Stimulated activated CD4-positive, alpha-beta T cell treated with anti-CD3 and anti-CD28 coated beads, Interleukin-12 subunit alpha, Interleukin-12 subunit beta, amount 100 ng/mL, for 48 hours (primary cell): ENCODE results near the gene CENPH.
"Not testable (repeated sequence)": the region's sequence is repeated elsewhere in the genome, so short reads cannot be mapped to it uniquely, and the experiment has no call there.

Experiments
- DNase-seq, 3 donors: peaks; one replicate each; pipeline ENCODE4 v3.0.0-alpha.2; 2020; ENCODE audit warnings: low read depth in 2 of 3, low spot score in 1 of 3

Gene CENPH, protein sequence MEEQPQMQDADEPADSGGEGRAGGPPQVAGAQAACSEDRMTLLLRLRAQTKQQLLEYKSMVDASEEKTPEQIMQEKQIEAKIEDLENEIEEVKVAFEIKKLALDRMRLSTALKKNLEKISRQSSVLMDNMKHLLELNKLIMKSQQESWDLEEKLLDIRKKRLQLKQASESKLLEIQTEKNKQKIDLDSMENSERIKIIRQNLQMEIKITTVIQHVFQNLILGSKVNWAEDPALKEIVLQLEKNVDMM

DNA sequence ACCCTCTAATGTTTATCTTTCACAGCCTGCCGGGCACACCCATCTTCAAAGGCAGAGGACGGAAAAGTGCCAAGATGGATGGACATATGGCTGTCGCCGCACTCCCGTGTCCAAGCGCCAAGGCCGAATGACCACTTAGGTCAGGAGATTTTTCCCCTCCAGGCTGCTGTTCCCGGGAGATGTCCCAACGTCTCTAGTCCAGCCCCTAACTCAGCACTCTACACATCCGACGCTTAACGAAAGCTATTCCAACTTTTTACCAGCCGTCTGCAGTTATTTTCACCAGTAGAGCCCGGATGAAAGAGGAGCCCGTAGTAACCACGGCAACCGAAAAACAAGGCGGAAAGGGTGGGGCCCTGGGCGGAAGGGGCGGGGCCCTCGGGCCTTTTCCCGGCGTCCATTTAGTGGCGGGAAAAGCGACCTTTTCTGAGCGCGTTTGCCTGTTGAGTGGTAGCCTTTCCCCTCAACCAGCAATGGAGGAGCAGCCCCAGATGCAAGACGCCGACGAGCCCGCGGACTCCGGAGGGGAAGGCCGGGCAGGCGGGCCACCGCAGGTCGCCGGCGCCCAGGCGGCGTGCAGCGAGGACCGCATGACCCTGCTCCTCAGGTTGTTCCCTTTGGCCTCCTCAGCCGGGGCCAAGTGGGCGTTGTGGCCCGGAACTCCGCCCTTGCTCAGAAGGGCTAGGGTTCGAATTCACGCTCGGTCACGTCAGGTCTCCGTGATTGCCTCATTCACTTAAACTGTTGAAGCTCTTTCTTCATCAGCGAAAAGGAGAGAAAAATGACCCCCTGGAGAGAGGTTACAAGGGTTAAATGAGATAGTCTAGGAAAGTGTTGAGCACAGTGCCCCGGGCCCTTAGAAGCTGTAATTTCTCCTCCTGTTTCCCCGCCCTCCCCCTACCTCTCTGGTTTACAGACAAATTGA, at the start of gene CENPH:
Gene CENPH, plus strand, starts transcription at position 422 of the 925 bp plus-strand sequence. Its CDS starts 52 bp downstream, at position 474.
- peak; percentile 87 to 95 (median 89) for DNase-seq

DNA sequence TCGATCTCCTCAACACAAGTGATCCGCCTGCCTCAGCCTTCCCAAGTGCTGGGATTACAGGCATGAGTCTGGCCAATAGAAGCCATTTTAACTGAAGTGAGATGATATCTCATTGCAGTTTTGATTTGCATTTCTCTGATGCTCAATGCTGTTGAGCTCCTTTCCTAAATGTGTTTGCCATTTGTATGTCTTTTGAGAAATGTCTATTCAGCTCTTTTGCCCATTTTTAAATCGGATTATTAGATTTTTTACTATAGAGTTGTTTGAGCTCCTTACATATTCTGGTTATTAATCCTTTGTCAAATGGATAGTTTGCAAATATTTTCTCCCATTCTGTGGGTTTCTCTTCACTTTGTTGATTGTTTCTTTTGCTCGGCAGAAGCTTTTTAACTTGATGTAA, 49.1 kb upstream of the CENPH start:
- DNase-seq: not testable (repeated sequence)

DNA sequence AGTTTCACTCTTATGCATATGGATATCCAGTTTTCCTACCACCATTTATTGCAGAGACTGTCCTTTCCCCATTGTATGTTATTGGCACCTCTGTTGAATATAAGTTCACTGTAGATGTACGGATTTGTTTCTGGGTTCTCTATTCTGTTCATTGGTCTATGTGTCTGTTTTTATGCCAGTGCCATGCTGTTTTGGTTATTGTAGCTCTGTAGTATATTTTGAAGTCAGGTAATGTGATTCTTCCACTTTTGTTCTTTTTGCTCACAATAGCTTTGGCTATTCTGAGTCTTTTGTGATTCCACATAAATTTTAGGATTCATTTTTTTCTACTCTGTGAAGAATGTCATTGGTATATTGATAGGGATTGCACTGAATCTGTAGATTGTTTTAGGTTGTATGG, 48.6 kb upstream of the CENPH start:
- DNase-seq: no peak

DNA sequence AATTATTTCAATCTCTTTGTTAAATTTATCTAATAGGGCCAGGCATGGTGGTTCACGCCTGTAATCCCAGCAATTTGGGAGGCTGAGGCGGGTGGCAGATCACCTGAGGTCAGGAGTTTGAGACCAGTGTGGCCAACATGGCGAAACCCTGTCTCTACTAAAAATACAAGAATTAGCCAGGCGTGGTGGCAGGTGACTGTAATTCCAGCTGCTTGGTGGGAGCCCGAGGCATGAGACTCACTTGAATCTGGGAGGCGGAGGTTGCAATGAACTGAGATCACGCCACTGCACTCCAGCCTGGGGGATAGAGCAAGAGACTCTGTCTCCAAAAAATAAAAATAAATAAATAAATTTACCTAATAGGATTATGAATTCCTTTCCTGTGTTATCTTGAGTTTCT, 40.8 kb upstream of the CENPH start:
- DNase-seq: not testable (repeated sequence)

DNA sequence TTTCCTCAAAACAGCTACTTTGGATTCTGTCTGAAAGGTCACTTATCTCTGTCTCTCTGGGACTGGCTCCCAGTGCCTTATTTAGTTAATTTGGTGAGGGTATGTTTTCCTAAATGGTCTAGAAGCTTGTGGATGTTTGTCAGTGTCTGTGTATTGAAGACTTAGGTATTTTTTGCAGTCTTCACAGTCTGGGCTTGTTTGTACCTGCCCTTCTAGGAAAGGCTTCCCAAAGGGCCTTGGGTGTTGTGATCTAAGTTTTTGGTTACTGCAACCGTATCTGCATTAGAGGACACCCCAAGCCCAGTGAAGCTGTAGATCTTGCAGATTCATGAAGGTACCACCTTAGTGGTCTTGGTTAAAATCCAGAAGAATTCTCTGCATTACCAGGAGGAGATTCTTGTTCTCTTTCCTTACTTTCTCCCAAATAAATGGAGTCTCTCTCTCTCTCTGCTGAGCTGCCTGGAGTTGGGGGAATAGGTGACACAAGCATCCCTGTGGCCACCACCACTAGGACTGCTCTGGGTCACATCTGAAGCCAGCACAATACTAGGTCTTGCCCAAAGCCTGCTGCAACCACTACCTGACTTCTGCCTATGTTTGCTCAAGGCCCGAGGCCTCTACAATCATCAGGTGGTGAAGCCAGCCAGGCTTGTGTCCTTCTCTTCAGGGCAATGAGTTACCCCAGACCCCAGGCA, 40.3 kb upstream of the CENPH start:
- no peak for DNase-seq

DNA sequence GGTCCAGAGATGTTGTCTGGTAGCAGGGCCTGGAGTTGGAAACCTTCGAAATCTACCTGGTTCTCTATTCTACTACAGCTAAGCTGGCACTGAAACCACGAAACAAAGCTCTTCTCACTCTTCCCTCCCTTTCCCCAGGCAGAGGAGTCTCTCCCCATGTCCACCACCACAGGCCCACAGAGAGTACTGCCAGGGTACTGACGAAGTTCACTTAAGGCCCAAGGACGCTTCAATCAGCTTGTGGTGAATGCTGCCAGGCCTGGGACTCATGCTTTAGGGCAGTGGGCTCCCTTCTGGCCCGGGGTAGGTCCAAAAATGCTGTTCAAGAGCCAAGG, 39.7 kb upstream of the CENPH start:
- DNase-seq: no peak

DNA sequence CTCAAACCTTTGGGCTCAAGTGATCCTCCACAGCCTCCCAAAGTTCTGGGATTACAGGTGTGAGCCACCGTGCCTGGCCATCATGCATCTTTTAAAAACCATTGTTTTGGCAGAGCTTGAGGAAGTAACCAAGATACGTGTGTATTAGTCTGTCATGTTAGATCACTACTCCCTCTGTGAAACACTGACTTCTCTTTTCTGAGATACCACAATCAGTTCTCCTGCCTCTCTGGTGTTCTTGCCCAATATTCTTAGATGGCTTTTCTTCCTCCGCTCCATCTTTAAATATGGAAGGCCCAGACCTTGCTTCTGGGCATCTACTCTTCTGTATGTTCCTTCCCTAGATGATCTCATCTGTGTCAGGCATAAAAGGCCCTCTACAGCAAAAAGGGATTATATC, 36.7 kb upstream of the CENPH start:
- no peak for DNase-seq

DNA sequence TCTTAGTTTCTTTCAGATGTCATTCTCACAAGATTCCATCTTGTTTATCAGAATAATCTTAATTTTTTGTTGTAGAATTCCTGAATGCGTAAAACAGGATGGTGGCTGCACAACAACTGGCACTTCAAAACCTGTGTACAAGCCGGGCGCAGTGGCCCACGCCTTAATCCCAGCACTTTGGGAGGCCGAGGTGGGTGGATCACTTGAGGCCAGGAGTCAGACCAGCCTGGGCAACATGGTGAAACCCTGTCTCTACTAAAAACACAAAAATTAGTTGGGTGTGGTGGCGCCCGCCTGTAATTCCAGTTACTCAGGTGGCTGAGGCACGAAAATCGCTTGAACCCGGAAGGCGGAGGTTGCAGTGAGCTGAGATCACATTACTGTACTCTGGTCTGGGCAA, 32.9 kb upstream of the CENPH start:
- no peak for DNase-seq

DNA sequence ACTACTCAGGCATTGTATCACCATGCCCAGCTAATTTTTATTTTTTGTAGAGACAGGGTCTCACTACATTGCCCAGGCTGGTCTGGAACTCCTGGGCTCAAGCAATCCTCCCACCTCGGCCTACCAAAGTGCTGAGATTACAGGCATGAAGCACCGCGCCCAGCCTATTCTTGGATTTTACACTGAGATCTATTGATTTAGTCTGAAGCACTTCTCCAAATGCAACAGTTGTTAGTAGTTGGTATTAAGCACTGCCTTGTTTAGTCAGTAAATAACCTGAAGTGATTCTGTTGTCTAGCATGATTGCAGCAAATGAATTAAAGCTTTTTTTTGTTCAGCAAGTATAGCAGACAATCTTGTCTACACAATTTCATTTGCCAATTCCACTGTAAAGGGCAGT, 31.3 kb upstream of the CENPH start:
- DNase-seq: no peak

DNA sequence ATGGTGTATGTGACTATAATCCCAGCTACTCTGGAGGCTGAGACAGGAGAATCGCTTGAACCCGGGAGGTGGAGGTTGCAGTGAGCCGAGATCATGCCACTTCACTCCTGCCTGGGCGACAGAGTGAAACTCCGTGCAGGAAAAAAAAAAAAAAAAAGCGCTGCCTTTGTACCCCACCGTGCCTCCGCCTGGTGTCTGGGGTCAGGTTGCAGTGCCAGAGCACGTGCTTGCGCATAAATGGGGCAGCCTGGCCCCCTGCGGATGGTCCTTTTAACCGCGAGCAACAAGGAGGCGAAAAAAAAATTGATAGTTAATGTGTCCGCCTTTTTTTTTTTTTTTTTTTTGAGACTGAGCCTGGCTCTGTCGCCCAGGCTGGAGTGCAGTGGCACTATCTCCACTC, 28.7 kb upstream of the CENPH start:
- DNase-seq: no peak

DNA sequence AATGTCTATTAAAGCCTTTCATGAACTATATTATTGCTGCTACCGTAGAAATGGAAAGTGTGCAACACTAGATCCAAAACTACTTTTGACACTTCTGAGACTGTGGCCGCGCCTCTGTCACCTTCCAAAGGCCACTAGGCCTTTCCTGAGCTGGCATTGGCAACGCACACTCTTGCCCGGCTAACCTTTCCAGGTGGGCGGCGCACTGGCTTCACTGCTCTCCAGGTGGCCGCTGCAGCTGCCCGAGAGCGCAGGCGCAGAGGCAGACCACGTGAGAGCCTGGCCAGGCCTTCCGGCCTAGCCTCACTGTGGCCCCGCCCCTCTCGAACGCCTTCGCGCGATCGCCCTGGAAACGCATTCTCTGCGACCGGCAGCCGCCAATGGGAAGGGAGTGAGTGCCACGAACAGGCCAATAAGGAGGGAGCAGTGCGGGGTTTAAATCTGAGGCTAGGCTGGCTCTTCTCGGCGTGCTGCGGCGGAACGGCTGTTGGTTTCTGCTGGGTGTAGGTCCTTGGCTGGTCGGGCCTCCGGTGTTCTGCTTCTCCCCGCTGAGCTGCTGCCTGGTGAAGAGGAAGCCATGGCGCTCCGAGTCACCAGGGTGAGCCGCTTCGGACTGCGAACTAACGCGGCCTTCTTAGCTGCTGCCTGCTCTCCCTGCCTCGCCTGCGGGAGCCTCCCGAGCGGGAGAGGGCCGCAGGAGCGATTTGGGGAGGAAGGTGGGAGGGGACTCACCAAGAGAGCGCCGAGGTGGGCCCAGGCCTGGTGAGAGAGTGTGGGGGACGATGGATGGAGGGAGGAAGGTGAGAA, 22.5 kb upstream of the CENPH start, which contains the start of gene CCNB1:
Gene CCNB1, plus strand, starts transcription at position 465 of the 807 bp plus-strand sequence. Its CDS starts 113 bp downstream, at position 578.
- DNase-seq: peak; percentile 96 to 98 (median 97)

DNA sequence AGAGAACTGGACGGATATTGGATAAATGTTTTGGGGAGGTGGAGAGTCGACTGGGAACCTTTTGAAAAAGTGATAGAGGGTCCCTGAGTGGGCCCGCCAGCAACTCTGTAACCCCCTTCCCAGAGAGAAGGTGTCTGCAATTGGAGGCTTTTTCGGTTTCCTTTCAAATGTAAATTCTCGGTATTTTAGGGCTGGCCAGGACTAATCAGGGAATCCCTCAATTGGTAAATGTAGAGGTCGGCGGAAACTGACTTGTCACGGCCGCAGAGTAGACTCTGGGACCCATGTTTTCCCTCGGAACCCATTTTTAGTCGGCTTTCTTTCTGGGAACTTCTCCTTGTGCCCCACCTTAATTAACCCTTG, 21.9 kb upstream of the CENPH start:
- DNase-seq: peak in 1 of 3 donors; percentile 8

DNA sequence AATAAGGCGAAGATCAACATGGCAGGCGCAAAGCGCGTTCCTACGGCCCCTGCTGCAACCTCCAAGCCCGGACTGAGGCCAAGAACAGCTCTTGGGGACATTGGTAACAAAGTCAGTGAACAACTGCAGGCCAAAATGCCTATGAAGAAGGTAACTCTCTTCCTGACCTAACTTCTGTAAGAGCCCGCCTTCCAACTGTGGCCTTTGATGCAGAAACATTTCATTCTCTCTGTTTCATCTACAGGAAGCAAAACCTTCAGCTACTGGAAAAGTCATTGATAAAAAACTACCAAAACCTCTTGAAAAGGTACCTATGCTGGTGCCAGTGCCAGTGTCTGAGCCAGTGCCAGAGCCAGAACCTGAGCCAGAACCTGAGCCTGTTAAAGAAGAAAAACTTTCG, 21.5 kb upstream of the CENPH start:
- no peak for DNase-seq

DNA sequence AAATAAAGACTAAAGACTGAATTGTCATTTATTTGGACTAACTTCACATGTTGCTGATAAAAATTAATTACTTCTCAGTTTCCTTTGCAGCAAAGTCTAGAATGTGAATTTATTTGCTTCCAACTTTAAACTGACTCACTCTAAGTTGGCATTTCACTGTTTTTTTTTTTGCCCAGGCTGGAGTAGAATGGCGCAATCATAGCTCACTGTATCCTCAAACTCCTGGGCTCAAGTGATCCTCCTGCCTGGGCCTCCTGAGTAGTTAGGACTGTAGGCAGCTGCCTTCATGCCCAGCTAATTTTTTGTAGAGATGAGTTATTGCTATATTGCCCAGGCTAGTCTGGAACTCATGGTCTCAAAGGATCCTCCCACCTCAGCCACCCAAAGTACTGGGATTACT, 18.9 kb upstream of the CENPH start:
- DNase-seq: no peak

DNA sequence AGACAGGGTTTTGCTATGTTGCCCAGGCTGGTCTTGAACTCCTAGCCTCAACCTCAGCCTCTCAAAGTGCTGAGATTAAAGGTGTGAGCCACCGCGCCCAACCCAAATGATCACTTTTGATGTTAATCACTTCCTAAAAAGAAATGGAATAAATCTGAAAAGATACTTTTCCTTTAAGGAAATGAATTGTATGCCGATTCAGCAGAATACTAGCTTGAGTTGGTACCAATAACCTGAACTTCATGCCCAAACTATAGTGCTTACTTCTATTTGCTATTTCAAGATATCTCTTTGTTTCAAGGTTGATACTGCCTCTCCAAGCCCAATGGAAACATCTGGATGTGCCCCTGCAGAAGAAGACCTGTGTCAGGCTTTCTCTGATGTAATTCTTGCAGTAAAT, 18.4 kb upstream of the CENPH start:
- DNase-seq: no peak

DNA sequence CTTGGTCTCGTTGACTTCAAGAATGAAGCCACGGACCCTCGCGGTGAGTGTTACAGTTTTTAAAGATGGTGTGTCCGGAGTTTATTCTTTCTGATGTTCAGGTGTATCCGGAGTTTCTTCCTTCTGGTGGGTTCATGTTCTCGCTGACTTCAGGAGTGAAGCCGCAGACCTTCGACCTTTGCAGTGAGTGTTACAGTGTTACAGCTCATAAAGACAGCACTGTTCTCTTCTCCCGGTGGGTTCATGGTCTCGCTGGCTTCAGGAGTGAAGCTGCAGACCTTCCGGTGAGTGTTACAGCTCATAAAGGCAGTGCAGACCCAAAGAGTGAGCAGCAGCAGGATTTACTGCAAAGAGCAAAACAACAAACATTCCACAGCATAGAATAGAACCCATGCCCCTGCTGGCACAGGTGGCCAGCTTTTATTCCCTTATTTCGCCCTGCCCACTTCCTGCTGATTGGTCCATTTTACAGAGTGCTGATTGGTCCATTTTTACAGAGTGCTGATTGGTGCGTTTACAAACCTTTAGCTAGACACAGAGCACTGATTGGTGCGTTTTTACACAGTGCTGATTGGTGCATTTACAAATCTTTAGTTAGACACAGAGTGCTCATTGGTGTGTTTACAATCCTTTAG, 7.6 kb upstream of the CENPH start:
- not testable (repeated sequence) for DNase-seq

DNA sequence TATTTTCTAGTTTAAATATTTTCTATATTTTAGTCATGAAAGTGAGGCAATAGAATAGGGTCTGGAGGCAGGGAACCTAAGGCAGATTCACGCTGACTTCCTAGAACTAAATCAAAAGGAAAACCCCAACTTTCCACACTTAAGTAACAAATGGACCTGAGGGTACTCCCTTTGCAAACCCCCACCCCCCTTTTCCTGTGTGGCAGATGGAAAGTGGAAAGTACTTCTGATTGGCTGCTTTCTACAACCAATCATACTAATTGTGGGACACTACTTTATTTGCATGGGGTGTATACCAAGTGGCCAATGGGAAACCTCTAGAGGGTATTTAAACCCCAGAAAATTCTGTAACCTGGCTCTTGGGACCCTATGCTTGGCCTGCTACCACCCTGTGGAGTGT, 4.8 kb upstream of the CENPH start:
- no peak for DNase-seq

DNA sequence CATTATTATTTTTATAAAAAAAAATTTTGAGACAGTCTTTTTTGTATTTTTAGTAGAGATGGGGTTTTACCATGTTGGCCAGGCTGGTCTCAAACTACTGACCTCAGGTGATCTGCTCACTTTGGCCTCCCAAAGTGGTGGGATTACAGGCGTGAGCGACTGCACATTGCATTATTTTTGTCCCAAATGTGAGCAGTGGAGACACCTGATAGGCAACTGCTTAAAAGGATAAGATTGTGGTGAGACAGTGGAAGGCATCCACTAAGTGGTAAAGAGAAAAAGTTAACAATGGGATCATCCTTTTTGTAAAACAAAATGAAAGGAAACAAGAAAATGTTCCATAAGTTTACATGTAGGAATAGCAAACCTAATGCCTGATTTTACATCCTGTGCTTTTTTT, 2.0 kb upstream of the CENPH start:
- DNase-seq: no peak

DNA sequence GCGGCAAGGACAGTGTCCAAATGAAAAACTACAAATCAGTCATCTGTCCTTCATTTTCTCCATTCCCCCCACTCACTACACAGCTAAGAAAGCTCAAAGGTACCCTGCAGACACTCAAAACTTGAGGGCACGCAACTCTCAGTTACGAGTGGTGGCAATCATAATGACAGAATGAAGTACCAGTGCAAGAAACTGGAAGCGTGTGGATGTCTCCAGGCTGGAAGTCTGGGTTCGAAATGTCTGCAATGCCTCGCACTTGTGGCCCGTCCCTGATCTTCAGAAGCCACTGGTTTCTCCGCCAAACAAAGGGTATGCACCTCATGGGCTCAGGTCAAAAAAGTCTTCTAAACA, 597 bp upstream of the CENPH start:
- DNase-seq: no peak

DNA sequence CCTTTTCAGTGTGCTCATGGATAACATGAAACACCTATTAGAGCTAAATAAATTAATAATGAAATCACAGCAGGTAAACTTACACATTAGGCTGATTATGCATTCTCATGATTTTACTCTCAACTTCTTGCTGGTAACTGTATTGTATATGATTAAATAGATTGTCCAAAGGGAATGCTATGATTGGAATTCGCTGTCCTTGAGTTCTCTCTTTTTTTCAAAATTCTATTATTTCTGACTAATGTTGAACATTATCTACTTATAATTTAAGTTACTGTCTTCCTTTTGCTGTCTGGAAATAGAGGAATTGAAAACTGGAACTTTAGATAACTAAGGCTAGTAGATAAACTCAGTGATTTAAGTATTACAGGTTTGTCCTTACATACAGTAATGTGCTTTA, 13.1 kb downstream of the CENPH start:
- no peak for DNase-seq
